ENCODE measurements around the gene ZDHHC4.

Gene ZDHHC4

GRCh38 chr7:6637544-6638229 is 60.4 kb downstream of the ZDHHC4 start:
- DNase-seq, result no peak
